AG10803 (cell line): ENCODE results near the gene NEURL1.

Experiments
- DNase-seq: peaks from one replicate; pipeline ENCODE4 v3.0.0; 2010; ENCODE audit warnings: low read depth
- H3K4me3 ChIP-seq: 2 replicates; pipeline ENCODE4 v1.5.1; 2011; ENCODE audit warnings: mild to moderate bottlenecking, low read length, control low read depth
- TF ChIP-seq, protein P1 (sequence below): conservative IDR thresholded peaks from 2 replicates; pipeline ENCODE4 v1.5.1; 2011; ENCODE audit warnings: mild to moderate bottlenecking, low read length, control low read depth, inconsistent platforms

NEURL1 gene

DNA sequence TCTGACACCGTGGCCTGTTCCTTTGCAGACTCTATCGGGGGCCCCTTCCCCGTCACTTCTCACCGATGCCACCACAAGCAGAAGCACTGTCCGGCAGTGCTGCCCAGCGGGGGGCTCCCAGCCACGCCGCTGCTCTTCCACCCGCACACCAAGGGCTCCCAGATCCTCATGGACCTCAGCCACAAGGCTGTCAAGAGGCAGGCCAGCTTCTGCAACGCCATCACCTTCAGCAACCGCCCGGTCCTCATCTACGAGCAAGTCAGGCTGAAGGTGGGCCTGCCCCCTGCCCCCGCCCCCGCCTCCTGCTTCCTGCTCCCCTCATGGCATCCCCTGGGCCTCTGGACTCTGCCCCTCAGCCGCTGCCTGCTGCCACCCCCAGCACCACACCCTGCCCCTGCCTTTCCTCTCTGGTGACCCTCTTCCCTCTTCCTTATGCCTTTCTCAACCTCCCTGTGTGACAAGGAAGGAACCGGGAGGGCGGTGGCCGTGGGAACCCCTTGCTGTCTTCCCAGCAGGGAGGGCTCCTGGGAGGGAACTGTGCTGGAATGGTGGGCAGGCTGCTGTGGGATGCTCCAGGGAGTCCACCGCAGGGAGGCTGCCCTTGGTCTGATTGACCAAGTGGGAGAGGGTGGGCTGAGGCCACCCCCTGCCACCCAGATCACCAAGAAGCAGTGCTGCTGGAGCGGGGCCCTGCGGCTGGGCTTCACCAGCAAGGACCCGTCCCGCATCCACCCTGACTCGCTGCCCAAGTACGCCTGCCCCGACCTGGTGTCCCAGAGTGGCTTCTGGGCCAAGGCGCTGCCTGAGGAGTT lies 77.5 kb downstream of the NEURL1 start:
- no peak overlapping the region for H3K4me3 ChIP-seq
- no peak for DNase-seq
- TF ChIP-seq, protein P1, sequence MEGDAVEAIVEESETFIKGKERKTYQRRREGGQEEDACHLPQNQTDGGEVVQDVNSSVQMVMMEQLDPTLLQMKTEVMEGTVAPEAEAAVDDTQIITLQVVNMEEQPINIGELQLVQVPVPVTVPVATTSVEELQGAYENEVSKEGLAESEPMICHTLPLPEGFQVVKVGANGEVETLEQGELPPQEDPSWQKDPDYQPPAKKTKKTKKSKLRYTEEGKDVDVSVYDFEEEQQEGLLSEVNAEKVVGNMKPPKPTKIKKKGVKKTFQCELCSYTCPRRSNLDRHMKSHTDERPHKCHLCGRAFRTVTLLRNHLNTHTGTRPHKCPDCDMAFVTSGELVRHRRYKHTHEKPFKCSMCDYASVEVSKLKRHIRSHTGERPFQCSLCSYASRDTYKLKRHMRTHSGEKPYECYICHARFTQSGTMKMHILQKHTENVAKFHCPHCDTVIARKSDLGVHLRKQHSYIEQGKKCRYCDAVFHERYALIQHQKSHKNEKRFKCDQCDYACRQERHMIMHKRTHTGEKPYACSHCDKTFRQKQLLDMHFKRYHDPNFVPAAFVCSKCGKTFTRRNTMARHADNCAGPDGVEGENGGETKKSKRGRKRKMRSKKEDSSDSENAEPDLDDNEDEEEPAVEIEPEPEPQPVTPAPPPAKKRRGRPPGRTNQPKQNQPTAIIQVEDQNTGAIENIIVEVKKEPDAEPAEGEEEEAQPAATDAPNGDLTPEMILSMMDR = no peak

DNA sequence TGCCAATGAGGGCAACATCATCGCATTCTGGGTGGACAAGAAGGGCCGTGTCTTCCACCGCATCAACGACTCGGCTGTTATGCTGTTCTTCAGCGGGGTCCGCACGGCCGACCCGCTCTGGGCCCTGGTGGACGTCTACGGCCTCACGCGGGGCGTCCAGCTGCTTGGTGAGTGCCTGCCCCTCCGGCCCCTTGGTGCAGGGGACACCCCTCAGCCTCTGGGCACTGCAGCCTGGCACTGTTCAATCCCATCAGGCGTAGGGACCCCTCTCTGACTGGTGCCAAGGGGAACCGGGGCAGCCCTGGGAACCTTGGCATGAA lies 78.1 kb downstream of the NEURL1 start:
- TF ChIP-seq, protein P1 = no peak
- no peak for DNase-seq
- no peak overlapping the region for H3K4me3 ChIP-seq

DNA sequence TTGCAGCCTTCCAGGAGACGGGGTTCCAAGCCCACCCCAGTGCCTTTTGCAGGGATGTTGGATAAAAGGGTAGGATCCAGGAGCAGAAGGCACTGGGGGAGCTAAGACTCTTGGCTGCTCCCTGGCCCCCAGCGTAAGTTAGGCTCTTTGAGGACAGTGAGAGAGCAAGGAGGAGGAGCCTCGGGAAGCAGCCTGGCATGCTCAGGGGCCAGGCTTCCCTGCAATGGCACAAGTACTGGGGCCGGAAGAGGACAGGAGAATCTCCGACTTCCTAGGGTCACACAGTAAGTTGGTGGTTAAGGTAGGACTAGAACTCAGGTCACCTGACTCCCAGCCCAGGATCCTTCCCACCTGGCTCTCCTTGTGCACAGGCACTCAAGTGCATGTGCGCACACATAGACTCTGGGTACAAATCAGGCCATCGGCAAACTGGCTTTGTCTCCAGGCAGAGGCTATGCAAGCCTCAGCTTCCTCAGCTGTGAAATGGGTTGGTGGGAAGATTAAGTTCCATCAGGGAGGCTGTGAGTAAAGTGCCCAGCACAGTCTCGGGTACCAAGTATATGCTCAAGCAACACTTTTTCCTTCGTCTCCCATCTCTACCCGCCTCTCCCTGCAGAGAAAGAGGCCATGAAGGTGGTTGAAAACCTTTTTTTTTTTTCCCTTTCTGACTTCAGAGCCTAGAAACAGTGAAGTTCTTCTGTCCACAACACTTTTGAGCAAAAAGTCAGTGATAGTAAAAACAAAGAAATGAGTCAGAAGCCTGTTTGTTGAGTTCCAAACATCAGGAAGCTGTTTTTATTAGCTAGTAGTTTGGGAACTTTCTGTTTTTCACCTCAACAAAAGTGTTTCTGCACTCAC lies 79.1 kb downstream of the NEURL1 start:
- H3K4me3 ChIP-seq = no peak overlapping the region
- TF ChIP-seq, protein P1 = no peak
- no peak for DNase-seq

DNA sequence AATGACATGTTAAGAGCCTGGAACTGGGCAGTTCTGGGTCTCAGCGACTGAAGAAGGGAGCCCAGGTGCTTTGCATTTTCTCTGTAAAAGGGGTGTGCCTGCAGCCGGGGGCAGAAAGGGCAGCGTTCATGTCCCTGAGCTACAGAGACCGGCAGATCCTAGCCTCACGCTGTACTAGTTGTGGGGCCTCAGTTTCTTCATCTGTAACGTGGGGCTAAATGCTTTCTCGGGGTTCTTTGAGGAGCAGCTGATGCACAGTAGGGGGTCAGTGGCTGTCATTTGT lies 79.6 kb downstream of the NEURL1 start:
- no peak for DNase-seq
- TF ChIP-seq, protein P1 = no peak
- H3K4me3 ChIP-seq = no peak overlapping the region

DNA sequence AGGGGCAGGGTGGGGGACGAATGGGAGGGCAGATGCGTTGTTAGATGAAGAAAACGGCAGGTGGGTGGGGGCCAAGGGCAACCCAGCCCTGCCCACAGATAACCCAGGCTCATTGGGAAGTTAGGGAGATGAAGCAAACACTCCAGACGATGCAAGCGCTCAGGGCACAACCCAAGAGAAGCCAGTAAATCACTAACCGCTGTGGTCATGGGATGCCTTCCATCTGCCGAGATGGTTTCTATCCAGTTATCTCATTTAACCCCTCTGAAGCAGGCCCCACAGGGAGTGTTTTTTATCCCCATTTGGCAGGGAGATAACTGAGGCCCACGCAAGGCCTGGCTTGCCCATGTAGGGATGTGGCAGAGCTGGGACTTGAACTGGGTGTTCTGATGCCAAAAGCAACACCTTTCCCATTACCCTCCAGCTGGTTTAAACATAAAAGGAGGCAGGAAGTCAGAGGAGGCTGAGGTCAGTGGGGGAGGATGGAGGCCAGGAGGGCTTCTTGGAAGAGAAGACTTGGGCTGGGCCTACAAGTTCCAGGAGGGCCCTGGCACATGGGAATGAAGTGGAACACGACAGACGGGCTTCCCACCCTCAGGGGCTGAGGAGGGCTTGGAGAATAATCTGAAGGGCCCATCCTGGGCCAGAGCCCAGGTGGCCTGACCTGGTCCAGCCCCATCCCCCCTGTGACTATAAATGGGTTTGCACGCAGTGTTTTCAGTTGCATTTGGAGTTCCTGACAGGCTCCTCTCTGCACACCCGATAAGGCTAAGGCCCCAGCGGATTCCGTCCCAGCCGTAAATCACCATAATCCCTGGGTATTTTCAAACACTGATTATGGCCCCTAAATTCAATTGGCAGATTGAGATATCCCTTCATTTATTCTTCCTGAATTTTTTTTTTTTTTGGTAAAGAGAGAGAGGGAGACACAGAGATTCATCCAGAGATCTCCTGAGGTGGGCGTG lies 80.9 kb downstream of the NEURL1 start:
- no peak overlapping the region for H3K4me3 ChIP-seq
- no peak for DNase-seq
- TF ChIP-seq, protein P1 = no peak

DNA sequence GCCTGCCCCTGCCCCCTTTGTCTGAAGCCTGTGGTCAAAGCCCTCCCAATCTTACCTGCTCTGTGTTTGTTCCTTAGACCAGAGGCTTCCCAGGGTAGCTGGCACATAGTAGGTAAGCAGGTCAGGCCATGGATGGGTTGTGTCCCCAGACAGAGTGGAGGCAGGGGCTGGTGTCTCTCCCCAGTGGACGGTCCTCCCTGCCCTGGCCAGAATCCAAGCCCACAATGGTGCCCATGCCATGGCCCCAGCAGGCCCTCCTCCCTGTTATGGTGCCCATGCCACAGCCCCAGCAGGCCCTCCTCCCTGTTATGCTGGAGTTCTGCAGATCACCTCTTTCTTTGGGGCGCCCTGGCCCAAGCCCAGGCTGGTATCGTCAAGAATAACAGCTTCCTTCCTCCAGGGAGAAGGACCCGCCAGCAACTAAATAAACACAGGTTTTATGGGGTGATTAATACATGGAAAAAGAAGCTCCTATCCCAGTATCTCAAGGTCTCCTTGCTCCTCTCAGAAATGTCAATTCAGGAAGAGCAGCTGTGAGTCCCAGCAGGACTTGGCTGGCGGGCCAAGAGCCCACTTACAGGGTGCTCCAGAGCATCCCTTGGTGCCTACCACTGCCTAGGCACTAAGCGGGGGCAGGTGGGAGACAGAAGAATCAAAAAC lies 82.0 kb downstream of the NEURL1 start:
- no peak overlapping the region for H3K4me3 ChIP-seq
- TF ChIP-seq, protein P1 = no peak
- DNase-seq = no peak
